Mesothelial cell of epicardium (in vitro differentiated cells): ENCODE results near the gene OCRL. TPM values are rescaled to one million over a fixed set of nuclear protein-coding genes. Genes with fewer than 3 reads are reported as not detected.

ENCODE experiments used
- DNase-seq, 2 experiments: peaks; one replicate each; pipeline ENCODE4 v3.0.0; 2021; ENCODE audit warnings: low spot score in 2 of 2; ENCODE audit not compliant: unreplicated experiment in 2 of 2
- H3K27ac Mint-ChIP-seq: 2 replicates; pipeline ENCODE4 v1.8.0; 2021; ENCODE audit warnings: mixed read lengths
- H3K27me3 Mint-ChIP-seq: 2 replicates; pipeline ENCODE4 v1.8.0; 2021; ENCODE audit warnings: low read depth, mixed read lengths
- H3K36me3 Mint-ChIP-seq: 2 replicates; pipeline ENCODE4 v1.8.0; 2021; ENCODE audit warnings: mixed read lengths
- H3K4me1 Mint-ChIP-seq: 2 replicates; pipeline ENCODE4 v1.8.0; 2021; ENCODE audit warnings: mixed read lengths
- H3K4me3 Mint-ChIP-seq: 2 replicates; pipeline ENCODE4 v1.8.0; 2021; ENCODE audit warnings: mild to moderate bottlenecking, moderate library complexity, mixed read lengths
- H3K9me3 Mint-ChIP-seq: 2 replicates; pipeline ENCODE4 v1.8.0; 2021; ENCODE audit warnings: mixed read lengths
- total RNA-seq: library from RNA; stranded (reverse); gene quantifications from 3 replicates; pipeline ENCODE4 v1.2.1, GENCODE V29; 2021
- TF ChIP-seq, protein P1 (sequence below): fragments of 200-600 bp; sonication (generic); IDR thresholded peaks from one replicate; pipeline ENCODE4 v1.5.0; 2021; ENCODE audit warnings: antibody characterized with exemption; ENCODE audit not compliant: unreplicated experiment

The OCRL gene
- total RNA-seq, 1 donor from 2014 or later = 49.0 TPM

DNA sequence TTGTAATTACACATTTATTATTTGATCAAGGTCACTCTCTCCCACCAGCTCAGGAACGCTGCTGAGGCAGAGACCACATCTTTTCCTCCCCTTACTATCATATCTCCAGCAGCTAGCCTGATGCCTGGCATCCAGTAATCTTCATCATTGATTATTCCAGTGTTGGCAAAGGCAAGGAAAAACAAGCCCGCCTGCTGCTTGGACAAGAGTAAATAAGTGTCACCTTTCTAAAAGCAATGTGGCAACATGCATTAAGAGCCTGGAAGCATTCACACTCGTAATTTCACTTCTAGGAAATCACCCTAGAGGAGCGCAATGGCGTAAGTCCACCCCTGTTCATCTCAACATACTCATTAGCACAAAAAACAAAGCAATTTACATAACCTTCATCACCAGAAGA is 59.9 kb downstream of the OCRL start:
- TF ChIP-seq, protein P1, sequence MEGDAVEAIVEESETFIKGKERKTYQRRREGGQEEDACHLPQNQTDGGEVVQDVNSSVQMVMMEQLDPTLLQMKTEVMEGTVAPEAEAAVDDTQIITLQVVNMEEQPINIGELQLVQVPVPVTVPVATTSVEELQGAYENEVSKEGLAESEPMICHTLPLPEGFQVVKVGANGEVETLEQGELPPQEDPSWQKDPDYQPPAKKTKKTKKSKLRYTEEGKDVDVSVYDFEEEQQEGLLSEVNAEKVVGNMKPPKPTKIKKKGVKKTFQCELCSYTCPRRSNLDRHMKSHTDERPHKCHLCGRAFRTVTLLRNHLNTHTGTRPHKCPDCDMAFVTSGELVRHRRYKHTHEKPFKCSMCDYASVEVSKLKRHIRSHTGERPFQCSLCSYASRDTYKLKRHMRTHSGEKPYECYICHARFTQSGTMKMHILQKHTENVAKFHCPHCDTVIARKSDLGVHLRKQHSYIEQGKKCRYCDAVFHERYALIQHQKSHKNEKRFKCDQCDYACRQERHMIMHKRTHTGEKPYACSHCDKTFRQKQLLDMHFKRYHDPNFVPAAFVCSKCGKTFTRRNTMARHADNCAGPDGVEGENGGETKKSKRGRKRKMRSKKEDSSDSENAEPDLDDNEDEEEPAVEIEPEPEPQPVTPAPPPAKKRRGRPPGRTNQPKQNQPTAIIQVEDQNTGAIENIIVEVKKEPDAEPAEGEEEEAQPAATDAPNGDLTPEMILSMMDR = no peak
- no peaks in the 10 kb centered on the region for H3K9me3 Mint-ChIP-seq
- no peaks in the 10 kb centered on the region for H3K27me3 Mint-ChIP-seq
- no peak overlapping the region for H3K4me3 Mint-ChIP-seq
- peaks cover 7% of the 10 kb centered on the region for H3K4me1 Mint-ChIP-seq
- DNase-seq = no peak
- peaks cover 11% of the 10 kb centered on the region for H3K36me3 Mint-ChIP-seq
- H3K27ac Mint-ChIP-seq = peak overlapping the region; percentile 2

DNA sequence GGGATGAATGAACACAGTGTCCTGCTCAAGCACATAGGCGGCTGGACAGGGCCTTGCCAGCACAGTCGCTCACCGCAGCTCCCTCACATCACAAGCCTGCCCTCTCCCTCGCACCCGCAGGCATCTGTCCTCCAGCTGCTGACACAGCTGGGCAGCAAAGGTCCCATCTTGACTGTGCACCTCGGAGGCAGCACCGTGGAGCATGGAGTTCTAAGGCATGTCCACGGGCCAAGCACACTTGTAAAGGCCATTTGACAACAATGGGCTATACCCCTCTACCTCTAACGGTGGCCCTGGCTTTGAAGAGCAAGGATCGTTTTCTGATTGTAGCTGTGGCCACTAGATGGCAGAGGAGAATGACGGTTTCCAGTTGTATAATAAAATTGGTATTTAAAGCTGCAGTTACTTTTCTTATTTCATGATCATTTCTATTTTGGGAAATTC is 60.9 kb downstream of the OCRL start:
- no peak for DNase-seq
- H3K4me1 Mint-ChIP-seq = peaks cover 15% of the 10 kb centered on the region
- H3K4me3 Mint-ChIP-seq = no peak overlapping the region
- H3K27ac Mint-ChIP-seq = peak overlapping the region; percentile 47
- no peaks in the 10 kb centered on the region for H3K27me3 Mint-ChIP-seq
- H3K36me3 Mint-ChIP-seq = peaks cover 11% of the 10 kb centered on the region
- no peaks in the 10 kb centered on the region for H3K9me3 Mint-ChIP-seq
- TF ChIP-seq, protein P1 = peak; percentile 58

DNA sequence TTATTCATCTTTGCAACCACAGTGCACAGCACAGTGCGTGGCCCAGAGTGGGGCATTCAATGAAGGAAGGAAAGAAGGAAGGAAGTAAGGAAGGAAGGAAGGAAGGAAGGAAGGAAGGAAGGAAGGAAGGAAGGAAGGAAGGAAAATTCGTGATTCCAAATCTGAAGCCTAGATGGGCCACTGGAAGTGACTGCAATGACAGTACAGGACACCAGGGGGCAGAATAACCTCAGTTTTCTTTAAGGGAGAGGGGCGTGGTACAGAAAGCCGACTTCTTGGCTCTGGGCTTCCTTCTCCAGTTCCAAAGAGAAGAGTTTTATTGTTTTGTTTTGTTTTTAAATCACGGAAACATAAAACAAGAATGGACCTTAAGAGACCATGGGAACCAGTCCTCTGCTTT is 66.9 kb downstream of the OCRL start:
- Mint-ChIP-seq H3K36me3 (peaks cover 1% of the 10 kb centered on the region), H3K27ac (no peak overlapping the region), H3K4me1 (peaks cover 16% of the 10 kb centered on the region), H3K27me3 (peaks cover 3% of the 10 kb centered on the region), H3K9me3 (no peaks in the 10 kb centered on the region), H3K4me3 (no peak overlapping the region)
- peak in 1 of 2 experiments; percentile 77 for DNase-seq
- TF ChIP-seq, protein P1 = peak; percentile 87

DNA sequence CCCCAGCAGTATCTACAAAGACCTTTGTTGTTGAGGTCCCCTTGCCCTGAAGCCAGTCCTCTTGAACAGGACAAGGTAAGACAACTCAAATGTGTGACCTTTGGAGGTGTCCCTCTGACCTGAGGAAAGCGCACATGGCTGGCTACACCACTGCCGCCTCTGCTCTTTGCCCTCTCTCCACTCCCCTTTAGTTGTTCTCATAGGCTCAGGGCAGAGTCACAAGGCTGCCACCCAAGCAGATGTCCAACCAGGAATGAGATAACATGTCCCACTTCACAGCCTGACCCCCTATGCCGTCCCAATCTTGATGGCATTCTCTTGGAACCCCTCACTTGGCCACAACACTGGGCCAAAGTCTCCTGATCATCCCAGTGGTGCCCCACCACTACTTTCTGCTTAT is 68.4 kb downstream of the OCRL start:
- no peak overlapping the region for H3K27ac Mint-ChIP-seq
- H3K36me3 Mint-ChIP-seq = no peaks in the 10 kb centered on the region
- peaks cover 3% of the 10 kb centered on the region for H3K27me3 Mint-ChIP-seq

DNA sequence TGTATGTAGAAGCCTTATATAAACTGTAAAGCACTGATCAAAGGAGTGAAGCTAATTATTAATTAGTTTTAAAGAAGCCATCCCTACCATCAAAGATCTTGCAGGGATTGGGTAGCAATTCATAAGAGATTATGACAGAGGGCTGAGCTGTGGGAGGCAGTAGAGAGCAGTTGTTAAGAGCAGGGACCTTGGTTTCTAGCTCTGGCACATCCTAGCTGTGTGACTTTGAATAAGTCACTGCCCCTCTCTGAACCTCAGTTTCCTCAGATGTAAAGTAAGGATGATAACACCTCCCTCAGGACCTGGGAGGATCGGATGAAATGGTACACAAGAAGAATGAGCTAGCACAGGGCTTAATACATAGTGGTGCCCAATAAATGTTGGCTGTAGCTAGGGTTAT is 69.3 kb downstream of the OCRL start:
- Mint-ChIP-seq H3K4me3 (no peak overlapping the region), H3K27ac (no peak overlapping the region), H3K27me3 (peaks cover 3% of the 10 kb centered on the region), H3K4me1 (peaks cover 11% of the 10 kb centered on the region), H3K9me3 (no peaks in the 10 kb centered on the region), H3K36me3 (no peaks in the 10 kb centered on the region)
- no peak for DNase-seq
- TF ChIP-seq, protein P1 = no peak

More for the DNA sequence above, 68.4 kb downstream of the OCRL start:
- TF ChIP-seq, protein P1 = no peak
- no peak for DNase-seq
- peaks cover 16% of the 10 kb centered on the region for H3K4me1 Mint-ChIP-seq
- H3K9me3 Mint-ChIP-seq = no peaks in the 10 kb centered on the region
- no peak overlapping the region for H3K4me3 Mint-ChIP-seq

DNA sequence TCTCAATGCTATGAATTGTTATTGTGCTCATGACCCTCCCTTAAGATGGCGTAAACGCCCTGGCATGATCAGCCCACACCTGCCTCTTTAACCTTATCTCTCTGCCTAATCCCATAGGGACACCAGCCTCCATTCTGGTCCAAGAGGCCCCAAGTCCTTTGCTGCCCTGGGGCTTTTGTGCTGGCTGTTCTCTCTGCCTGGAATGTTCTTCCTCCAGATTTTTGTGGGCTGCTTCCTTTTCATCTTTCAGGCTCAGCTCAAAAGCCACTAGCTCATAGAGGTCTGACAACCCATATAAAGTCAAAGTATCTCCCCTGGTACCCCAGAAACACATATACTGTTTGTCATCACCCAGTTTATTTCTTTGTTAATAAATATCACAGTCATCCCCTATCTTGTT is 72.3 kb downstream of the OCRL start:
- Mint-ChIP-seq H3K9me3 (no peaks in the 10 kb centered on the region), H3K27ac (peak overlapping the region; percentile 21), H3K4me1 (peaks cover 6% of the 10 kb centered on the region), H3K4me3 (no peak overlapping the region), H3K27me3 (no peaks in the 10 kb centered on the region), H3K36me3 (no peaks in the 10 kb centered on the region)
- TF ChIP-seq, protein P1 = no peak
- no peak for DNase-seq
